RPMI8226 (cell line): ENCODE results near the gene LCN2.
A peak's percentile ranks its signal among the peaks of the same experiment; 100 is the strongest.
"Not testable (repeated sequence)": the region's sequence is repeated elsewhere in the genome, so short reads cannot be mapped to it uniquely, and the experiment has no call there.

ENCODE experiments used
- DNase-seq: peaks from one replicate; pipeline ENCODE4 v3.0.0-alpha.2; 2015

The LCN2 gene

DNA sequence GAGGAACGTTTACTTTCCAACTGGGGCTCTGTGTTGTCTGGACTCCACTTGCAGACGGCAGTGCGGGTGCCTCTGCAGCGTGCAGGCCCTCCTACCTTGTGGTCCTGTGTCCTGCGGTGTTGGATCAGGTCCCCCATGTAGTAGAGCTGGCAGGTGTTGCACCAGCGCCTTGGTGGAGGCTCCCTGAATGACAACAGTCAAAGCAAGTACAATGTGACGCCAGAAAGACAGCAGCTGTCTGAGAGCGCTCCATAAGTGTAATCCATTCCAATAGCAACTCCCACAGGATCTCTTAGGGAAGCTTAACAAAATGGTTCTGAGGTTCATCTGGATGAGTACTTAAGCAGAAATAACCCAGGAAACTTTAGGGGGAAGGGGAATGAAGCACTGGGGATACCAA is 20.7 kb downstream of the LCN2 start:
- DNase-seq: no peak

DNA sequence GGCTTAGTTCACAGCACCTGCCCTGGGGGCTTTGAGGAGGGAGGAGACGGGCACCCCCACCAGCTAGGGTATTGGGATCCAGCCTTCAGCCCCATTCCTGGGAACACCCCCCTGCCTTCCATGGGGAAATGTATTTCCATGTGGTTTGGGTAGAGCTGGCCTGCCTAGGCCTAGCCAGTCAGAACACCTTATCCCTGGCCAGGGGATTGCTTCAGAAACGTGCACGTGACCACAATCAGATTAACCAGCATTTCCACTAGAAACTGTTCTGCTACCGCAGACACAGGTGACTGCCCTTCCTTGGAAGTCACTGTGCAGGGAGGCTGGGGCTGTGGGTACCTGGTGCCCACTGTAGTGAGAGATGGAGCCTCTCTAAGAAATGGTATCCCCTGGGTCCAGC is 24.8 kb downstream of the LCN2 start:
- no peak for DNase-seq

GRCh38 chr9:128175102-128175563 is 25.9 kb downstream of the LCN2 start:
- DNase-seq: no peak

GRCh38 chr9:128175726-128176125 is 26.5 kb downstream of the LCN2 start:
- DNase-seq: no peak

GRCh38 chr9:128178806-128179431 is 29.7 kb downstream of the LCN2 start:
- no peak for DNase-seq

- no peak for DNase-seq
These were observed 30.7 kb downstream of the LCN2 start for GRCh38 chr9:128180001-128180400.

DNA sequence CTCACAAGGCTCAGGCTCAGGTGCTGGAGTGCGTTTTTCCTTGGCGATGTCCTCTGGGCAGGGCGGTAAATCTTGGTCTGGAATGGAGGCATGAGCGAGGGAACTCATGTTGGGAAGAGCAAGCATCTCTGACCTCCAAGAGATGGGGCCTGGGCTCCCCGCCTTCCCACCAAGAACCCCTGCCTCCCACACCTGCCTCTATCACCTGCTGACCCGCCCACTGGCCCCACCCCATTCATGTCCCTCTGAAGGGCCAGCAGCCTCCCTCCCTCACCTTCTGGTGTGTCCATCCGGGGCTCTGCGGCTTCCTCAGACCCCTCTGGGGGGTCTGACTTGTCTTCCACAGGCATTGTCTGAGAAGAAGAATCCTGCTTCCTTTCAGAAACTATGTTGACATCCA is 31.2 kb downstream of the LCN2 start:
- DNase-seq: no peak

DNA sequence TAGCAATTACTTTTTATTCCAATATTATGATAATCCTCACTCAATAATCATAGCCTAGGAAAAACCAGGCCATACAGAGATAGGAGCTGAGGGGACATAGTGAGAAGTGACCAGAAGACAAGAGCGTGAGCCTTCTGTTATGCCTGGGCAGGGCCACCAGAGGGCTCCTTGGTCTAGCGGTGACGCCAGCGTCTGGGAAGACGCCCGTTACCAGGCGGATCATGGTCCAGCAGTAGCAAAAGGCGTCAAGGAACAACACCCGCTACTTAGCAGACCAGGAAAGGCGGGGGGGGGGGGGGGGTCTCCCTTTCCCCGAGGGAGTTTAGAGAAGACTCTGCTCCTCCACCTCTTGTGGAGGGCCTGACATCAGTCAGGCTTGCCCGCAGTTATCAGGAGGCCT is 32.2 kb downstream of the LCN2 start:
- DNase-seq: not testable (repeated sequence)

GRCh38 chr9:128182893-128183588 is 33.8 kb downstream of the LCN2 start:
- no peak for DNase-seq

- DNase-seq: no peak
These were observed 37.0 kb downstream of the LCN2 start for GRCh38 chr9:128185979-128186965.

GRCh38 chr9:128187361-128187760 is 38.1 kb downstream of the LCN2 start:
- DNase-seq: no peak

GRCh38 chr9:128188209-128188608 is 39.0 kb downstream of the LCN2 start:
- DNase-seq: no peak

DNA sequence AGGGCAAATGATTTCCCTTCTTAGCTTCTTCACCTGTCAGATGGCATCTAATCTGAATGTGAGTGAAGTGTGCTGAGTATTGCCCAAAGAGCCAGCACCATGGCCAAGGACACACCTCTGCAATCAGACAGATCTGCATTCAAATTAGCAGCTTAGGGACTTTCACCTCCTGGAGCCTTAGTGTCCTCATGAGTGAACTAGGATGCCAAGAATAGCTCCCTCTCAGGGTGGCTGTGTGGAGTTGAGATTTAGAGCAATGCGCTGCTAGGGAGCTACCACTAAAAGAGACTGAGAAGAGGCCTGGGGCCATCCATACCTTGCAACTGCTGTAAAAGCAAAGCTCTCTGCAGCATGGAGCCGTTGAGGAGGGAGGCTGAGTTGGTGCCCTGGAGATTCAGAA is 40.8 kb downstream of the LCN2 start:
- DNase-seq: peak; percentile 31

- DNase-seq: no peak
These were observed 41.5 kb downstream of the LCN2 start for GRCh38 chr9:128190516-128191405.

- peak; percentile 90 for DNase-seq
These were observed 42.3 kb downstream of the LCN2 start, which contains the start of gene CIZ1 for GRCh38 chr9:128191406-128192046. Gene CIZ1 (minus strand): TSS chr9:128191572. CDS start chr9:128190857, 715 bp downstream.

GRCh38 chr9:128192601-128193371 is 43.5 kb downstream of the LCN2 start:
- peak; percentile 87 for DNase-seq

GRCh38 chr9:128193469-128194096 is 44.3 kb downstream of the LCN2 start:
- no peak for DNase-seq

- DNase-seq: no peak
These were observed 52.5 kb downstream of the LCN2 start for GRCh38 chr9:128201441-128202369.

DNA sequence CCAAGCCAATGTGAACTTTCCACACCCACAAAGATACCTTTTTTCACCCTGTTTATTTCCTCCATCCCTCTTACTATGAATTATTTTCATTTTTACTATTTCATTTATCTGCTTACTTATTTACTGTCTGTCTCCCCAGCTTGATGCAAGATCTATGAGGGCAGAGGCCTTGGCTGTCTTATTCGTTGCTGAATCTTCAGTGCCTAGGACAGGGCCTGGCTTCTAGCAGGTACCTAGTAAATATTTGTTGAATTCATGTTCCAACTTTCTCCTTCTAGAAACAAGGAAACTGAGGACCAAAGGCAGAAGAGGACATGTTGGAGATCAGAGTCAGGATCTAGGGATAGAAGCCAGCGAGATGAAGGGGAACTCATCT is 53.4 kb downstream of the LCN2 start:
- DNase-seq: no peak
